GM19240 (cell line): ENCODE measurements around the gene TK2.

ENCODE experiments used
- DNase-seq: peaks from one replicate; pipeline ENCODE4 v3.0.0; 2011; ENCODE audit warnings: low spot score; ENCODE audit not compliant: insufficient read length

Gene TK2

DNA sequence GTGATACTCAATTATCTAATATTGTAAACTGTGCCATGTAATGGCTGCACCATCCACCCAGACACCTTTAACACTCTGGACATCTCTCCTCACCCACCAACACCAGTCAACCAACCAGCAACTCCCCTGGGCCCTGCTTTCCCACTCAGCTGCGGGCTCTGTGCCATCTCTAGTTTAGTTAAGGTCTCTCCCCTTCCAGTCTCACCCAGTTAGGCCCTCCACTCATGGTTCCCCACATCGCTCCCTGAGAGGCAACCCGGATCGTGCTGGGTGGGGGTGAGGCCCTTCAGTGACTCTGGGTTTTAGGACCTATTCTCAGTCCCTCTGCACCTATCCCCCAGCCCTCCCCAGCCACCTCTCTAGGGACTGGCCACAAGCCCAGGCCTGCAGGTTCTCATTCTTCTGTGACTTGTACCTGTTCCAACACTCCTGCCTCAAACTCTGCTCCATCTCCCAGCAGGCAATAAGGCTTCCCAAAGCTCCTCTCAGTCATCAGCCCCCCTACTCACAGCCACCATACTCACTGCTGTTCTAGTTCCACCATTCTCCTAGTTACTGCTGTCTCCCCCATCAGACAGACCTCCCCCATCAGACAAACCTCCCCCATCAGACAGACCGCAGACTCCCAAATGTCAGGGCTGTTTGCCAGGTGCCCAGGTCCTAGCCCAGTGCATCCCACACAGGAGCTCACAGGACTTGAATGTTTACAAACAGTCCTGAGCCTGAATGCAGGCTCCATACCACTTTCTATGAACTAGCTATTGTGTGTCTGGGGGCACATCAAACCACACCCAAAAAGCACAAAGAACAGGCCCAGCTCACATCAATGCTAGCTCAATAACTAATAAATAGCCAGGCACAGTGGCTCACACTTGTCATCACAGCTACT, 2.6 kb downstream of the TK2 start:
- DNase-seq = no peak

DNA sequence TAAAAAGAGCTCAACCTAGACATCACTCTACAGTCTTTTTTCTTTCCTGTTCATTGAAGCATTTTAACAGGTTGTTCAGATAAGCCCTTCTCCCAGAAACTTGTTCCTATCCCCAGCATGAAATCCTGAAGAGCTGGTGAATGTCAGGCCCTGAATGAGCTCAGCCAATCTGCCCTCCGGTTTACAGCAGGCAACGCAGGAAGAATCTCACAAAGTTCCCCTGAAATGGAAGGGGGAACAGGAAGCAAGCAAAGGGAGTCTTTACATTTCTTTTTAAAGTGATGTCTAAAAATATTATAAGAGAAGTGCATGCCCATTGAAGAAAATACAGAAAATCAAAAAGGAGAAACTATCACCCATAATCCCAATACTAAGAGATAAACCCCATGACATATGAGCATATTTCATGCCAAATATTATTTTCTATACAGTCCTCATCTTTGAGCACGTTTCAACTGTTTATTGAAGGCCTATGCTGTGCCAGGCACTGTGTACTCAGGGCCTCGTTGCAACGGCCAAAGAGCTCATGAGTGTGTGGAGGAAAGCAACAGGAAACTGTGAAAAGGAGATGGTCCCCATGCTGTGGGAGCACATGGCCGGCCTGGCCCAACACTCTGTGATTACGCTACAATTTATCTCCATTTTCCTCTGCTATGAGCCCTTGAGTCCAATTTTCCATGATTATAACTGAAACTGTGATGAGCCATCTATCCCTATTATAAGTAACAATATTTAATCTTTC, 5.7 kb downstream of the TK2 start:
- DNase-seq = no peak

DNA sequence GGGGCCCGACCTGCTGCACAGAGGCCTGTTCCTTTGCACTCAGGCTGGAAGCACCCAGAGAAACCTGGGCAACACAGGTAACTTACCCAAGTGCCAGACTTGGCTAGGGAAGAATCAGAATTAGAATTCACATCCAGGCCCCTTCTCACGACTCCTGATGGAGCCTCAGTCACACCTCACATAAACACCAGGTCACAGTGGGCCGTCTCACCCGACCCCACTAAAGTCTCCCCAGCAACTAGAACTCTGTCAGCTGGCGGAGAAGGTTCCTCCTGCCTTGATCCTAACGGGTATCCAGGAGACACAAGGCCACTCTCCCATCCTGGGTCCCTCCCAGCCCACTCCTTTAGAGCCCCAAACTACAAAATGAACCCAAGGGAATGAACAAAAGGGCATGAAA, 6.4 kb downstream of the TK2 start:
- no peak for DNase-seq

DNA sequence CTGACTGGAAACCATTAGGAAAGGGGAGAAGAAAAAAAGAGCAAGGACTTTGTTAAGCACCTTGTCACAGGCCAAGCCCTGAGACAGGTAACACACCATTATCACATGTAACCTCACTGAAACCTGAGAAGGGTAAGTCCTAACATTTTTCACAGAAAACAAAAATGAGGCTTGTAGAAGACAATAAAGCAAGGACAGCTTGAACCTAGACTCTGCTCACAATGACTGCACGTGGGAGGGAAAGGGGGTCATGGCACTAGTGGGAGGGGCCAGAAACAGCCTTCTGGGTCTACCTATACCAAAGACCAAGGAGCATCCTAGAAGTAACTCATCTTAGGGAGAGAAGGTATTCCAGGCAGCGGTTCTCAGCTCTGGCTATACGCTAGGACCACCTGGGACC, 7.5 kb downstream of the TK2 start:
- DNase-seq = no peak

DNA sequence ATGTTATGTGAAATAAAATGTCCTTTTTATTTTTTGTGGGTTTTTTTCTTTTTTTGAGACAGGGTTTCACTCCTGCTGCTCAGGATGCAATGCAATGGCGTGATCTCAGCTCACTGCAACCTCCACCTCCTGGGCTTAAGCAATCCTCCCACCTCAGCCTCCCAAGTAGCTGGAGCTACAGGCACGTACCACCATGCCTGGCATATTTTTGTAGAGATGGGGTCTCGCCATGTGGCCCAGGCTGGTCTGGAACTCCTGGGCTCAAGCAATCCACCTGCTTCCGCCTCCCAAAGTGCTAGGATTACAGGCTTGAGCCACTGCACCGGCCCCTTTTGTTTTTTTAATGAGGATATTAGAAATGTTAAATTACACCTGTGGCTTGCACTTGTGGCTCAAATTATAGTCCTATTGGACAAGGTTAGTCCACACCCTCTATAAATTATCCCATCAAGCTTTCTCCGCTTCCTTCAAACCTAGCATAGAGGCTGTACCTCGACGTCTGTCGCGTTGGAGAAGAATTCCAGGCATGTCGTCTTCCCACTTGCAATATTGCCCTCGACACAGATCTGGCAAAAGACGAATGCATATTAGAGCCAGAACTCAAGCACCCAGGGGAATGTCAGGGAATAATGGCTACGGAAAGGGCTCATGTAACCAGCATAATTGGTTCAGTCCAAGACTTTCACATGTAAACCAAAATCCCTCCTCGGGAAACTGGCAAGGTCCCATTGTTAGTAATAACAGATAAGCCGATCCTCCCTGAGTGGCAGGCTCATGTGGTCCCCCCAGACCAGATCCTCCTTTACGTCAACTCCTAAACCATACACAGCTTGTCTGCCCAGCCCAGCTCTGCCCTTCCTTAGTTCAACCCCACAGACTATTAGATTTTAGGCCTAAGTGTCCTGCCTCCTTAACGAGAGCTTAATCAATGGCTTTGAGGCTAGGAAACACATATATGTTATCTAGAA, 8.2 kb downstream of the TK2 start:
- no peak for DNase-seq

DNA sequence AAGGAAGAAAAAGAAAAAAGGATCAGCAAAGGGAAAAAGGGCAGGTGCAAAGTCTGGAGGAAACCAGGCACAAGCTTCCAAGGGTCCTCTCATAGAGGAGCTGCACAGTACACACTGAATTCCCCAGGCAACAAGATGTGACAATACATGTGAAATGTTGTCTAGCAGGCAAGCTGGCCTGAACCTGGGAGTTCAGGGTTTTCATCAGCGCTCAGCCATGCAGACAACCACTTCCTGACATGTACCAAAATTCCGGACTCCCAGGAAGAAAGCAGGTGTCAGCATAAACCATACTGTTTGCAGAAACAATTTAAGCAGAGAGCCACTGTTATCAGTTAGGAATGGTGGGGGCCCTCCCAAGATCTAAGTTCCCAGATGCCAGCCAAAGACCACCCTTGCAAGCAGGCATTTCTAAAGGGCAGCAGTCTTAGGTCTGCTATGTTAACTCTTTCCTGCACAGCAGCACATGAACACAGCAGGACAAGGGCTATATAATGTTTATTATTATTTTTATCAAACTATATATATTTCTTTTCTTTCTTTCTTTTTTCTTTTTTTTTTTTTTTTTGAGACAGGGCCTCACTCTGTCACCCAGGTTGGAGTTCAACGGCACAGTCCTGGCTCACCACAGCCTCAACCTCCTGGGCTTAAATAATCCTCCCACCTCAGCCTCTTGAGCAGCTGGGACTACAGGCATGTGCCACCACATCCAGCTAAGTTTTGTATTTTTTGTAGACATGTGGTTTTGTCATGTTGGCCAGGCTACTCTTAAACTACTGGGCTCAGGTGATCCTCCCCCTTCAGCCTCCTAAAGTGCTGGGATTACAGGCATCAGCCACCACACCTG, 10.1 kb downstream of the TK2 start:
- DNase-seq = peak; percentile 33

DNA sequence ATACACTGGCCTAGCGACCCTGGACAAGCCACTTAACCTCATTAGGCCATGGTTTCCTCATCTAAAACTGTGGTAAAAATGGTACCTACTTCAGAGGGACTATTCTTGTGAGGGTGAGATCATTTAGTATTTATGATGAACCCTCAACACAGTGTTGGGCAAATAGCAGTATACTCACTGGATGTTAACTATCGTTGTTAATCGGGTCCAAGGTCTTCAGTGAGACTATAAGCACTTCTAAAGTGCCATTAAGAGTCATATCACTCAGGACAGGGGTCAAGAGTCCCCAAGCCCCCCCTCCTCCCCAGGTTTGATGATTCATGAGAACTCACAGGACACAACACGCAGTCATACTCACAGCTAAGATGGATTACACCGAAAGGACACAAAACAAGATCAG, 11.0 kb downstream of the TK2 start:
- no peak for DNase-seq

DNA sequence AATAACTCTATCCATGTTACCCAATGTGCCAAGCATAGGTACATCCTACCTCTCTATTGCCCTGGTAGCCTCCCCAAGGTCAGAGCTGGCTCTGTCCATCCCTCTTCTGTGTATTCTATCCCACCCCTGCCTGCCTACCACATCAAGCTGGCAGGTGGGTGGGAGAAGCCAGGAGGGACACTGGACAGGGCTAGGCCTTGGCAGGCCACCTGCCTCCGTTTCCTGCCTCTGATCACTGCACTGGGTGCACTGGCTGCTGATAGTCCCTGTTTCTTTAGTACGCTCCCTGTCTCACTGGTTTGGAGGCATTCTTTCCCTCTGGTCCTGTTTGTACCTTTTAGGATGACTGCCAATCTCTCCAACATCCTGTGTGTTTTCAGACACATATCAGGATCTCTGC, 12.7 kb downstream of the TK2 start:
- no peak for DNase-seq

DNA sequence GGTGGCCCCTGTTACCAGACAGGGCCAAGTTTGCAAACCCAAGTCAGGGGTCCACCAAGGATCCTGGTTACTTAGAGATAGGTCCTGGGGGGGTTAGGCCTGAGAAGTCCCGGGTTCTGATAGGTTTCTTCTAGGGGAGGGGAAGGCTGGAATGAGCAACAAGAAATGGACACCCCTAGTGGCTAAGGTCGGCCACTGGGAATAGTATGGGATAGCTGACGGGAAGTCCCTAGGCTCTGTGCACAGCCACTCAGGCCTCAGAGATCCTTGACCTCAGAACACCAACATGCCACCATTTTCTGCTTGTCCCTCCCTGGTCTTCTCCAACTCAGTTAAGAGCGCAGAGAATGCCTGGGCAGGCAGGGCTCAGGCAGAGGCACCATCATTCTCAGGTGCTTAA, 13.4 kb downstream of the TK2 start:
- DNase-seq = no peak

DNA sequence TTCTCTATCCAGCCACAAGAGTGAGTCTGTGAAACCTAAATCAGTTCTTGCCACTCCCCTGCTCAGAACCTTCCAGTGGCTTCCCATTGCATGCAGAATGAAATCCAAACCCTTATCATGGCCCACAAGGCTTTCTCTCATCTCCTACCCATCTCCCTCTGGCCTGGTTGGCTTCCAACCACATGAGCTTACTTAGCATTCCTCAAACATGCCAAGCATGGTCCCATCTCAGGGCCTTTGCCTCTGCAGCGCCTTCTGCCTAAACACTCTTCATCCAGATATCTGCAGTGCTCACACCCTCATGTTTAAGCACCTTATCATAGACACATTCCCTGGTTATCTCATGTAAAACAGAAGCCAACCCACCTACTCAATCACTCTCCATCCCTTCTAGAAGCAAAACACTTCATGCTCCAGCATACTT, 15.5 kb downstream of the TK2 start:
- DNase-seq = no peak

DNA sequence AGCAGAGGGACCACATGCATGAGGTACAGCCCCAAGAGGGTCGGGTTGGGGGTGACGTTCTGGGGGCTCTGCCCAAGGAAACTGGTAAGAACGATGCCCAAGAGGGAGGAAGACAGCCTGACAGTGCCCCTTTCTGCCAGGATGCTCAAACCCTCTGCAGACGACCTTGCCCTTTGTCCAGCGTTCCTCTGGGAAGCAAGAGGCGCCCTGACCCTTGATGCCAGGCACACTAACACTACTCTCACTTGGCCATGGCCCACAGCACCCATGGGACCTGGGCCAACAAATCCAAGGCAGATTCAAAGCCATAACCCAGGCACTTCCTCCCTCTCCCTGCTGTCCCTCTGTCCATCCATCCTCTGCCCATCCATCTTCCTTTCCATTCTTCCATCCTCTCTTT, 20.4 kb downstream of the TK2 start:
- DNase-seq = no peak

DNA sequence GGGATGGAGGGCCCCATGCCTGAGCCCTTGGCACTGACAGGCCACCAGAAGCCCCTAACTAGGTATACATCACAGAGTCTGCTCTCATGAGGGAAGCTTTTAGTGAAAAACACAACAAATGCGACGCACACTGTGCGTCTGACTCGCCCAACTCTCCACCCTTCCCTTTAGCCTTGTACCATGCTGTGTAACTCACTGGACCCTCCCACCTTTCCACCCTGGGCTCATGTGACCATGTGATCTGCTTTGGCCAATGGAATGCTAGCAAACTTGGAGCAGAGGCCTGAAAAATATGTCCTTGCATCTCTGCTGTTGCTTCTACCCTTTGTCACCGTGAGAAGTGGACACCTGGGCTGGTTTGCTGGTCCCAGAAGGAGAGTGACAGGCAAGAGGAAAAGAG, 21.6 kb downstream of the TK2 start:
- no peak for DNase-seq

DNA sequence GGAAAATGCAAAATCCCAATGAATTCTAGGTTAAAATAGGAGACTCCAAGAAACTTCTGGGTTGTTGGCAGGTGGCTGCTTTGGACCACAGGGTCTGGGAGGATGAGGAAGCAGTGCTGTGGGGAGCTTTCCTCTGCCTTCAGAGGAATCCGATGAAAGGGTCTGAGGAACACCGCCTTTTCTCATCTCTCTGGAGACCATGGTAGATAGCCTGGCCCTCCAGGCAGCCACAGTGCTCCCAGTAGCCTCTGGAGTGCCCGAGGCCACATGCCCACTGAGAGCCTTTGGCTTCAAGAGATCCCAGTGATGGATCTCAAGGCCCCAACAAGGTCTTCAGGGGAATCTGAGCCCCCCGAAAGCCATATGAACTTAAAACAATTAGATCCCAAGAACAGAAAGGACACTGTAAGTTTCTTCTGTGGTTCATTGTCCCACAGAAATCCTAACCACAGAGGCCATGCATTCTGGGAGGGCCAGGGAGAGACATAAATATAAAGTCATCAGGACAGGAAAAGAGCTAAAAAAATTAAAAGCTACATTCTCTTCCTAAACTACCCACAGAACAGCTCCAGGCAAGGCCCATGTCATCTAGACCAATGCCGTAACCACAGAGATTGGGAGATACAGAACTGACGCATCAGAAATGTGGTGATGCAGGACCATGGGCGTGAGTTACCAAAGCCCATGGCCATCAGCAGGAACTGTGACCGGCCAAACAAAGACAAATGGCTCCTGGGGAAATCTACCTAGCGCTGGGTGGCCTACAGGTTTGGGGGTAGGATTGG, 24.3 kb downstream of the TK2 start:
- no peak for DNase-seq

DNA sequence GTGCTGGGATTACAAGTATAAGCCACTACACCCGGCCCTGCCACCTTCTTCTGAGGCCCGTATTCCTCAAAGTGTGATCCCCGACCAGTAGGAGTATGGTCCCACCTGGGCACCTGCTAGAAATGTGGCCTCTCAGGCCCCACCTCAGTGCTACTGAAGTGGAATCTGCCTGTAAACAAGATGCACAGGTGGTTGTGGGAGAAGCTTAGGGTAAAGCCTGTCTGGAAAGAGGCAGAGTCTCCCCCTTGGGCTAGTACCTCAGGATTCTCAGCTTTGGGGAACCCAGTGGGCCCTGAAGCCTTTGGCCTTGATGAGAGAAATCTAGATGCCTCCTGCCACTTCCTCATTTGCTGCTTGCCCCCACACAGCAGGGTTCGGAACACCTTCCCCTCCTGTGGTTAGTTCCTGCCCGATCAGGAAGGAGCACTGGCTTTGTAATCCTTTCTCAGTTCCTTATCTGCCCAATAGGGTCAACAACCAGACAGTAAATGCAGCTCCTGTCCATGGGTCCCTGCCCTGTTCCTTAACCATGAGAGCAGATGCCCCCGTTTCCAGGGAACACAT, 25.2 kb downstream of the TK2 start:
- peak; percentile 27 for DNase-seq

DNA sequence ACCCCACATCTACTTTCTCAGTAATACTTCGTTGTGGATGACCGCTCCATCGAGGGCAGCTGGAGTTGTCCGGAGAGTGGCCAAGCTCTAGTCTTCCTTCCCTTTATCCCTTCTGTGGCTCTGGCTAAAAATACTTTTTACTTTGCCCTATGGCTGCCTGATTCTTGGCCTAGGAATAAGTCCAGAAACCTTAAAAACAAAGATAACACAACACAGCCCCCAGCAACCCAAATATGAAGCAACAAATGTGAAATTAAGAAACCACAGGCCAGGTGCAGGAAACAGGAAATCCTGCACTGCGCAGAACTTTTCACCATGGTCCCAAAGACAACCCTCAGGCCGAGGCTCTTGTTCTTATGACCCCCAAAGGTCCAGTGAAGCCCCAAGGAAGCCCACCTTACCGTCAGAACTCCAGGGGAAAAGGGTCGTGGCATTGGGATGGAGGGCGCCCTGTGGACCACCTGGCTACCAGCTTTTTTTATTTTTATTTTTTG, 26.0 kb downstream of the TK2 start:
- no peak for DNase-seq

DNA sequence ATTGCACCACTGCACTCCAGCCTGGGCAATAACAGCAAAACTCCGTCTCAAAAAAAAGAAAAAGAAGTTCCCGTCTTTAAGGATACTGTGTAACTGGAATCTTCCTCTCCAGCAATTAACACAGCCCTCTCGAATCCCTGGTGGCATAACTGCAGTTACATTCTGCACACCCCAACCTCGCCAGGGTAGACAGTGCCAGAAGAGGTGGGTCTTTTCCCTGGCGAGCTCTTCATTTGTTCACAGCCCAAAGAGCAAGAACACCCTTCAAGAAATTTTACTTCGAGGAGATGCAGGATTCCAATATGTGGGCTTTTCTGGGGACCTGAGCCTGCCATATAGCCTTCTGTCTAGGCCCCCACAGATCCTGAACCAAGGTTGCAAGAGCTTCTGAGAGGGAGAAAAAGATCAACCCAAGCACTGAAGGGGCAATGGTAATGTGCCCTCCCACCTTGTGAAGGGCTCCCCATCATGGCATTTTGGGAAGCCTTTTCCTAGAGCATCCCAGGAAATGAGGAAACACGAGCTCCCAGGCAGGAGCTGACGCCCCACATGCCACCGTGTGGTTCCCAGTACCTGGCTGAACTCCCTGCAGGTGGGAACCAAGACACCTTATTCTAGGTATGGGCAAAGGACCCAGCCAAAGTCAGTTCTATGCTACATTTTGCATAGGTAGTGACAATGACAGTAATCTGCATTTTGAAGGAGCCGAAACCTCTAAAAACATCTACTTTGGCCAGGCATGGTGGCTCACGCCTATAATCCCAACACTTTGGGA, 26.9 kb downstream of the TK2 start:
- no peak for DNase-seq

DNA sequence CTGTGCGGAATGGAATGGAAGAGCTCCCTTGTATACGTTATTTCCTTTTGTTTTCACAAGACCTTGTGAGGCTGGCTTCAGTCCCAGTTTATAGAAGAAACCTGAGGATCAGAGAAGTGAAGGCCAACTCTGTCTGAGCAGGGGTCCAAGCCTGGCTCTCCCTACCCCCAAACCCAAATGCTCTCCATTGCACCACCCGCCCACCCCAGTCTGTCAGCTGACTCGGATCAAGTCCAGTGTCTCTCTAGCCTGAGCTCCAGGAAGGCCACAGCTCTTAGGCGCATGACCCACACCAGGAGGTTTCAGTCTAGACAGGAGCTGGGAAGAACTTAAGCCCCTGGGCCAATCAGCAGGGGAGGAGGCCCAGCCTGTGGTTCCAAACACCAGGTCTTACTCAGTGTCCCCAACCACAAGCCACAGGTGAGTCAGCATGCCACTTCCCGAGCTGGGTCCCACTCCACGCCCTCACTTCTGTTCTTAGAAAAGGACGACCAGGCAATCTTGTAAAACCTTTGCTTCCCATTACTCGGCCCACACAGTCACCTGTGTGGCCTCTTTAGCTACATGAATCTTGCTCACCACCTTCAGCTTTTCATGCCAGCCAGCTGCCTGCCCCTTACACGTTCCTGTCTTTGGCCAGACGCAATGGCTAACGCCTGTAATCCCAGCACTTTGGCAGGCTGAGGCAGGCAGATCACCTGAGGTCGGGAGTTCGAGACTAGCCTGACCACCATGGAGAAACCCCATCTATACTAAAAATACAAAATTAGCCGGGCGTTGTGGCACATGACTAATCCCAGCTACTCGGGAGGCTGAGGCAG, 27.8 kb downstream of the TK2 start:
- peak; percentile 24 for DNase-seq

DNA sequence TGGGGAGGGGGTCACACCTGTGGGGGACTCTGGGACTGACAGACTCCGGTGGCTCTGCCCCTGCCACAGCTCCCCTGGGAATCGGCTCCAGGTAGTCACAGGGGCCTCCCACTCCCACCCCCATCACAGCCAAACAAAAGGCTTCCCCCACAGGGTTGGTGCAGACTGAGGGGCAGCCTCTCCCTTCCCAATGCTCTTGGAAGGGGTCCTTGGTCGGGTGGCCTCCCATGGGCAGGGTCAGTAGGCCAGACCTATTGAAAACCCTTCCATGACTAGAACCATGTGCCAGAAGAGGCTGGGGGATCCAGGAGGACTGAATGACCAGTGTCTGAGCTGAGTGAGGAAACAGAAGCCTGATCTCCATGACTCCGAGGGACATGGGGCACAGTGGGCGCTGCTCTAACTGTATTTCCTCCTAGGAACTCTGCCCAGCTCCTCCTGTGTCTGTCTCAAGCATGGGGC, 28.6 kb downstream of the TK2 start:
- DNase-seq = no peak
